ENCODE measurements around the gene ANGEL2. TPM values are rescaled to one million over a fixed set of nuclear protein-coding genes. Genes with fewer than 3 reads are reported as not detected.

Gene ANGEL2
- total RNA-seq (2012; rRNA removed) (44.1 and 49.2 TPM in 2 replicates), polyA plus RNA-seq (2012; rRNA removed) (10.6 and 13.4 TPM in 2 replicates), Bru-seq, nascent RNA (percentile 77 among the genes with signal in this experiment), BruChase-seq, experiment 1, labeled RNA remaining after a 6-hour chase (percentile 89 among the genes with signal in this experiment), BruChase-seq, experiment 2, labeled RNA remaining after a 2-hour chase (percentile 91 among the genes with signal in this experiment)
- polyA plus RNA-seq (2012; cell fraction: cytosol; rRNA removed): 5.2 and 5.8 TPM in 2 replicates
- 7.3 and 32.8 TPM in 2 replicates for polyA plus RNA-seq (2012; cell fraction: nucleus; rRNA removed; ENCODE audit: low replicate concordance)
- long read RNA-seq, full-length matches to known transcripts: 2 of 30 reads
- long read RNA-seq, partial matches to known transcripts: 6 of 30 reads
- long read RNA-seq, other reads (novel, unspliced or antisense): 22 of 30 reads

- intact Hi-C loops (cut with micrococcal nuclease): loop anchor here (5.0 to 10.0 kb wide), 3 partner anchors 37 to 1109 kb away; partner anchors contain the start of gene RPS6KC1
- H3K27ac ChIP-seq (ENCODE audit: insufficient read depth, low read length): peak within 1 kb of the TSS; percentile 92
- POLR2A ChIA-PET (ENCODE audit: unreplicated experiment): no interaction called here
- 1% methylated on average over 28 of the region's 66 CpGs; no CpG with 5 or more reads in 1 of the 2 experiments for WGBS, 2 experiments (ENCODE audit: extremely low coverage in 2 of 2, insufficient read length in 1 of 2)
- H2BK120ac ChIP-seq (ENCODE audit: low read depth, low read length): peak within 1 kb of the TSS; percentile 82
- H2BK20ac ChIP-seq (ENCODE audit: low read depth, low read length): peak within 1 kb of the TSS; percentile 72
- peaks cover 11 to 23% of the 10 kb centered on the region in 2 experiments; a peak in 3 of 4 replicates for H3K79me1 ChIP-seq (ENCODE audit: low read depth in 1 of 2, low read length in 2 of 2)
- CTCF ChIA-PET: interaction anchor here (0.6 to 0.7 kb wide), 2 partner anchors 20 to 1399 kb away, joined by 3 read pairs; no protein-coding TSS in a partner anchor
- H2BK15ac ChIP-seq (ENCODE audit: low read depth, low read length): peak within 1 kb of the TSS; percentile 67; the same call in 1 of the 3 replicates
- H3K27me3 ChIP-seq (ENCODE audit: control insufficient read depth, insufficient read depth, low read length): peaks cover under 1% of the 10 kb centered on the region; the same call in 1 of the 2 replicates
- no peaks in the 10 kb centered on the region for H3K9me1 ChIP-seq (ENCODE audit: insufficient read depth, low read length)
- dilution Hi-C loops (cut with HindIII; ENCODE audit: low sequenced_read_pairs, unreplicated experiment): no loop called here
- TF ChIP-seq BHLHE40 (IDR thresholded peaks at IDR 0.05; ENCODE audit: low read depth, low read length) (0 out of 2 replicates have a peak, but pooled peaks have one; percentile 11), CTCF (conservative IDR thresholded peaks at IDR 0.05; ENCODE audit: low read depth, low read length) (no peak), NFE2L2 (IDR thresholded peaks at IDR 0.05; ENCODE audit: low read depth, low read length) (peak; percentile 26; the same call in 1 of the 2 replicates), FOS (IDR thresholded peaks at IDR 0.05; ENCODE audit: low read depth, low read length) (no peak), RAD21 (IDR thresholded peaks at IDR 0.05; ENCODE audit: low read length) (no peak), CEBPB (IDR thresholded peaks at IDR 0.05; ENCODE audit: low read depth, low read length) (peak; percentile 77), MAZ (IDR thresholded peaks at IDR 0.05; ENCODE audit: borderline replicate concordance, low read depth, low read length) (peak; percentile 47; the same call in 1 of the 2 replicates), MXI1 (IDR thresholded peaks at IDR 0.05; ENCODE audit: borderline replicate concordance, low read depth, low read length) (peak; percentile 55; the same call in 1 of the 2 replicates)
- H3K14ac ChIP-seq (replicated peaks; ENCODE audit: low read depth, low read length): peak within 1 kb of the TSS; percentile 97
- in situ Hi-C loops (cut with MboI; ENCODE audit: low sequenced_read_pairs): no loop called here
- H4K8ac ChIP-seq (ENCODE audit: low read depth in 2 of 2, low read length in 2 of 2): peak within 1 kb of the TSS; percentile 82 to 98
- H4K91ac ChIP-seq (ENCODE audit: insufficient read depth, low read depth, low read length): peak within 1 kb of the TSS; percentile 95
- H2AK9ac ChIP-seq (replicated peaks; ENCODE audit: low read depth, low read length, poor library complexity): peak within 1 kb of the TSS; percentile 65
- peak within 1 kb of the TSS; percentile 89 for H2BK5ac ChIP-seq (ENCODE audit: low read depth, low read length, poor library complexity, severe bottlenecking)
- H3K9ac ChIP-seq (ENCODE audit: low read depth, low read length): peak within 1 kb of the TSS; percentile 96
- peak within 1 kb of the TSS; percentile 89 for H3K23ac ChIP-seq (ENCODE audit: low read depth, low read length)
- H3K18ac ChIP-seq (ENCODE audit: low read depth, low read length): peak within 1 kb of the TSS; percentile 62
- peak; percentile 97 for ATAC-seq (ENCODE audit: low read depth)
- H3K4me2 ChIP-seq (ENCODE audit: low read depth, low read length): peak within 1 kb of the TSS; percentile 97
- H3K36me3 ChIP-seq (ENCODE audit: control insufficient read depth, insufficient read depth, low read length): no peaks in the 10 kb centered on the region; the same call in 1 of the 2 replicates
- peak within 1 kb of the TSS; percentile 56 for H3K4me3 ChIP-seq (ENCODE audit: insufficient read depth, low read depth, low read length)
- H4K5ac ChIP-seq (ENCODE audit: low read depth, low read length): peak within 1 kb of the TSS; percentile 92
- peak within 1 kb of the TSS; percentile 98 for H3K4ac ChIP-seq (ENCODE audit: low read depth, low read length)
- H2AK5ac ChIP-seq (ENCODE audit: low read depth, low read length): peak within 1 kb of the TSS; percentile 57
- no TSS peak for BruUV-seq (replicated peaks)
- no peaks in the 10 kb centered on the region; the same call in 1 of the 2 replicates for H3K4me1 ChIP-seq (ENCODE audit: control insufficient read depth, insufficient read depth, low read length)
- H3K56ac ChIP-seq (ENCODE audit: extremely low read depth, insufficient read depth, low read length): peak within 1 kb of the TSS; percentile 87
- peak; percentile 97 for DNase-seq
- peak within 1 kb of the TSS; percentile 96 for H2AFZ ChIP-seq (replicated peaks; ENCODE audit: low read length, poor library complexity)
- no peaks in the 10 kb centered on the region for H3K9me3 ChIP-seq (ENCODE audit: control insufficient read depth, insufficient read depth, low read length)
- H4K20me1 ChIP-seq (ENCODE audit: insufficient read depth, low read length): no peaks in the 10 kb centered on the region
Measured at GRCh38 chr1:213015099-213016050, at the start of gene ANGEL2. Gene ANGEL2, minus strand, starts transcription at chr1:213015867. Its CDS starts 196 bp downstream, at chr1:213015671.
